Glutamatergic neuron (in vitro differentiated cells): ENCODE results near the gene ASTN2. TPM values are rescaled to one million over a fixed set of nuclear protein-coding genes. Genes with fewer than 3 reads are reported as not detected.

Source experiments
- DNase-seq: peaks from one replicate; pipeline ENCODE4 v3.0.0; 2022
- H3K27ac Mint-ChIP-seq: one replicate; pipeline ENCODE4 v1.8.0; 2020; ENCODE audit warnings: mild to moderate bottlenecking, mixed read lengths, inconsistent platforms; ENCODE audit not compliant: unreplicated experiment
- H3K27me3 Mint-ChIP-seq: one replicate; pipeline ENCODE4 v1.8.0; 2020; ENCODE audit warnings: mild to moderate bottlenecking, moderate library complexity, mixed read lengths, inconsistent platforms; ENCODE audit not compliant: unreplicated experiment
- H3K36me3 Mint-ChIP-seq: one replicate; pipeline ENCODE4 v1.8.0; 2020; ENCODE audit warnings: mild to moderate bottlenecking, mixed read lengths, inconsistent platforms; ENCODE audit not compliant: unreplicated experiment
- H3K4me1 Mint-ChIP-seq: one replicate; pipeline ENCODE4 v1.8.0; 2020; ENCODE audit warnings: mild to moderate bottlenecking, low read depth, mixed read lengths, inconsistent platforms; ENCODE audit not compliant: unreplicated experiment
- H3K4me3 Mint-ChIP-seq: one replicate; pipeline ENCODE4 v1.8.0; 2020; ENCODE audit warnings: mild to moderate bottlenecking, mixed read lengths, inconsistent platforms; ENCODE audit not compliant: unreplicated experiment
- H3K9me3 Mint-ChIP-seq: one replicate; pipeline ENCODE4 v1.8.0; 2020; ENCODE audit warnings: mild to moderate bottlenecking, moderate library complexity, mixed read lengths, inconsistent platforms; ENCODE audit not compliant: unreplicated experiment
- total RNA-seq: library from RNA; stranded (reverse); fragmentation: NEBNext Ultra II Directional; extraction: Animal tissue kit (Norgen Biotek cat#: 25700); gene quantifications from one replicate; pipeline ENCODE4 v1.2.1, GENCODE V29; 2021; ENCODE audit not compliant: unreplicated experiment
- TF ChIP-seq, protein P1 (sequence below): fragments of 200-600 bp; sonication (generic); IDR thresholded peaks from one replicate; pipeline ENCODE4 v1.5.0; 2021; ENCODE audit not compliant: partially characterized antibody, unreplicated experiment

The ASTN2 gene
- total RNA-seq, 1 donor from 2014 or later: 134 TPM

DNA sequence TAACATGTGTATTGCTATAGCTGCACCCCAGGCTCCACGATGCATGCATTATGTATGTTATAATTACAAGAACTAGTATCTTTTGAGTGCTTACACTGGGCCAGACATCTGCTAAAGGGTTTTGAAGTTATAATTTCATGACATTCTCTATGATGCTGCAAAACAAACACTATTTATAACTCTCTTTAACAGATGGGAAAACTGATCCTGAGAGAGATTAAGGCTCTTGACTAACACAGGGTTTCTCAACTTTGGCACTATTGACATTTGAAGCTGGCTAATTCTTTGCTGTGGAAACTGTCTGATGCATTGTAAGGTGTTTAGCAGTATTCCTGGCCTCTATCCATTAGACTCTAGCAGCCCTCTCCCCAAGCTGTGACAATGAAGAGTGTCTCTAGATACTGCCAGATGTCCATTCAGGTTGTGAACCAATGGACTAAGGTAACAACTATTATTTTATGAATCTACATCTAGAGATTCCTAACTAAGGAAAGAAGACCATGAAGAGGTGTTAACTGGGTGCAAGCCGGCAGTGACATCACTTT lies 258.6 kb downstream of the ASTN2 start:
- no peaks in the 10 kb centered on the region for H3K36me3 Mint-ChIP-seq
- DNase-seq: no peak
- peaks cover 1% of the 10 kb centered on the region for H3K27me3 Mint-ChIP-seq
- H3K27ac Mint-ChIP-seq: no peak overlapping the region
- H3K9me3 Mint-ChIP-seq: peaks cover 1% of the 10 kb centered on the region
- H3K4me3 Mint-ChIP-seq: no peak overlapping the region
- peaks cover 9% of the 10 kb centered on the region for H3K4me1 Mint-ChIP-seq
- TF ChIP-seq, protein P1, sequence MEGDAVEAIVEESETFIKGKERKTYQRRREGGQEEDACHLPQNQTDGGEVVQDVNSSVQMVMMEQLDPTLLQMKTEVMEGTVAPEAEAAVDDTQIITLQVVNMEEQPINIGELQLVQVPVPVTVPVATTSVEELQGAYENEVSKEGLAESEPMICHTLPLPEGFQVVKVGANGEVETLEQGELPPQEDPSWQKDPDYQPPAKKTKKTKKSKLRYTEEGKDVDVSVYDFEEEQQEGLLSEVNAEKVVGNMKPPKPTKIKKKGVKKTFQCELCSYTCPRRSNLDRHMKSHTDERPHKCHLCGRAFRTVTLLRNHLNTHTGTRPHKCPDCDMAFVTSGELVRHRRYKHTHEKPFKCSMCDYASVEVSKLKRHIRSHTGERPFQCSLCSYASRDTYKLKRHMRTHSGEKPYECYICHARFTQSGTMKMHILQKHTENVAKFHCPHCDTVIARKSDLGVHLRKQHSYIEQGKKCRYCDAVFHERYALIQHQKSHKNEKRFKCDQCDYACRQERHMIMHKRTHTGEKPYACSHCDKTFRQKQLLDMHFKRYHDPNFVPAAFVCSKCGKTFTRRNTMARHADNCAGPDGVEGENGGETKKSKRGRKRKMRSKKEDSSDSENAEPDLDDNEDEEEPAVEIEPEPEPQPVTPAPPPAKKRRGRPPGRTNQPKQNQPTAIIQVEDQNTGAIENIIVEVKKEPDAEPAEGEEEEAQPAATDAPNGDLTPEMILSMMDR: no peak

DNA sequence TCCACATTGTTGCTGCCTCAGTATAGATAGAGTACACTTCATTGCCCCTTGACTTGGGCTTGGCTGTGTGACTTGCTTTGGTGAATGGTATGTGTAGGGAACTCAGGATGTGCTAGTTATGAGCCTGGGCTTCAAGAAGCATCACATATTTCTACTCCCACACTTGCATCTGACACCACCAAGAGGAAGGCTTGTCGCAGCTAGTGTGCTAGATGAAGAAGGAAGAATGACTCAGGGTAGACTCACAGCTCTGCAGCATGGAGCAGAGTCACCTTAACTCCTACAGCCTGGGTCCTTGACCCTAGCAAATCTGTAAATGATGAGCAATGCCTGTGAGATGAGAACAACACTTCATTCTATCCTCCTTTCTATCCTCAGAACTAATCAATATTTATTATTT lies 261.8 kb downstream of the ASTN2 start:
- Mint-ChIP-seq H3K27me3 (no peaks in the 10 kb centered on the region), H3K9me3 (peaks cover 1% of the 10 kb centered on the region), H3K4me1 (peaks cover 9% of the 10 kb centered on the region), H3K27ac (no peak overlapping the region), H3K36me3 (no peaks in the 10 kb centered on the region), H3K4me3 (no peak overlapping the region)
- TF ChIP-seq, protein P1: no peak
- no peak for DNase-seq

DNA sequence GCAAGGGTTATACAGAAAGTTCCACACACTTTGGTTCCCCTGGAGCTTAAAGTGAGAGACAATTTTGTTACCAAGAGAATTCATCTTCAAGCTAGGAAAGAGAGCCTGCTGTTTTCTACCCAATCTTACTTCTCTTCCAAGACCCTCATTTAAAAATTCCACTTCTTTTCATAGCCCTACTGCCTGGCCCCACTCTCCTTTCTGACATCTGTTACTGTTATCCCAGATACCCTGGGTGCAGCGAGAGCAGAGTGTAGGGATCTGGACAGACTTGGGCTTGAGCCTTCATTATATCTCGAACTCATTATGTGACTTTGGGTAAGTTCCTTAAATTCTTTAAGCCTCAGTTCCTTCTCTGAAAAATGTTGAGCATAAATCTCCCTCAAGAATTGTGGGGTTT lies 263.1 kb downstream of the ASTN2 start:
- no peaks in the 10 kb centered on the region for H3K36me3 Mint-ChIP-seq
- H3K27me3 Mint-ChIP-seq: no peaks in the 10 kb centered on the region
- H3K9me3 Mint-ChIP-seq: peaks cover 1% of the 10 kb centered on the region
- TF ChIP-seq, protein P1: no peak
- DNase-seq: no peak
- H3K4me3 Mint-ChIP-seq: no peak overlapping the region
- H3K4me1 Mint-ChIP-seq: peaks cover 9% of the 10 kb centered on the region
- no peak overlapping the region for H3K27ac Mint-ChIP-seq

DNA sequence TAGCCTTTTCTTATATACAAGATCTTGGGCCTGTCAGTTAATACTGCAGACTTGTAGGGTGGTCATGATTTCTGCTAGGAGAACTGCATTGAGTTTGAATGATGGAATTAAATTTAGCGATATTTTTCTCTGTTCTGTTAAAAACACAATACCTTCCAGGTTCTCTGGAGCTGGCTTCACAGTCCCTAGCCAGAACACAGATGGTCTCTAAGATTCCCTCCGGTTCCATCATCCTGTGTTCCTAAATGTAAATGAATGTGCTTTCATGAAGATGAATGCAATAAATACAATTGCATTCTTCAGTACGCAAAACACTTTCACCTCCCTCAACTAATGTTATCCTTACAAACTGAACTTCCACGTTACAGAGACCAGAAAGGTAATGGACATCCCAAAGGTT lies 264.9 kb downstream of the ASTN2 start:
- Mint-ChIP-seq H3K9me3 (peaks cover 3% of the 10 kb centered on the region), H3K27ac (no peak overlapping the region), H3K36me3 (no peaks in the 10 kb centered on the region), H3K4me1 (peaks cover 5% of the 10 kb centered on the region), H3K27me3 (no peaks in the 10 kb centered on the region), H3K4me3 (no peak overlapping the region)
- TF ChIP-seq, protein P1: no peak
- no peak for DNase-seq

DNA sequence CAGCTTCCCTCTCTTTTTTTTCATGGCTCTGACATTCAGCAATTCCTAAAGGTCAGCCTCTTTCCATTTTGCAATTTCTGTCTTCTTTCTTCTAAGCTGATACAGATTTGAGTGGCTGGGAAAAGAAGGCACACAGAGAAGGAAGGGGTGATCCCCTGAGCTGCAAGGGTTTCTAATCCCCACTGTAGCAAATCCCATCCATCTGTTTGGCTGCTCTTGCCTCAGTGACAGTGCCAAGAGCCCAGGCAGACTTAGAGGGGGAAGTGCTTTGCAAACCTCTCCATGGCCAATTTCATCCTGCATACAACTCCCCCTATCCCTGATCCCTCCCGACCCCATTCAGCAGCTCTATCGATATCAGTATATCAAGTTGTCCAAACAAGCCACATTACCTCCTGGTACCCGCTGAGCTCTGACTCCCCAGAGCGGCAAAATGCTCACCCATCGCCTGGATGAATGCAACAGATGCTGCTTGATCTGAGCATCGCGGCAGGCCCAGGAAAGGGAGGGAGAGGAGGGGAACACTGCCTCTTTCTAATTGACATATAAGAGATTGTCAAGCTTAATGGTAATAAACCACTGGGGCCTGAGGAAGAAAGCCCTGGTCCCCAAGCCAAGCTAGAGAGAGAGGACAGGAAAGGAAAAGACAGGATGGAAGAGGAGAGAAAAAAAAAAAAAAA lies 268.9 kb downstream of the ASTN2 start:
- Mint-ChIP-seq H3K4me3 (no peak overlapping the region), H3K36me3 (no peaks in the 10 kb centered on the region), H3K9me3 (peaks cover 6% of the 10 kb centered on the region), H3K4me1 (no peaks in the 10 kb centered on the region), H3K27ac (no peak overlapping the region), H3K27me3 (no peaks in the 10 kb centered on the region)
- TF ChIP-seq, protein P1: no peak
- peak; percentile 17 for DNase-seq
